A673 (cell line): Measurements from ENCODE around the gene CMC1. TPM values are rescaled to one million over a fixed set of nuclear protein-coding genes. Genes with fewer than 3 reads are reported as not detected.

Experiments used
- BruUV-seq: library from RNA; stranded (reverse); fragments of 400-500 nt; replicated peaks from 2 replicates; lab custom pipeline; 2021; lab: Mats Ljungman, UMichigan
- CTCF ChIA-PET: fragments of 300-600 bp; sonication (Branson Sonifier 250); formaldehyde crosslinking; loops from one replicate; lab custom pipeline; 2022; ENCODE audit warnings: antibody characterized with exemption; lab: Charles Lee
- POLR2A ChIA-PET: fragments of 300-600 bp; sonication (Branson Sonifier 250); formaldehyde crosslinking; loops from one replicate; lab custom pipeline; 2022; ENCODE audit warnings: antibody characterized with exemption; ENCODE audit not compliant: low non-redundant PET; lab: Charles Lee
- DNase-seq: peaks from one replicate; pipeline ENCODE4 v3.0.0-alpha.2; 2015; ENCODE audit warnings: low spot score
- H3K27ac ChIP-seq: fragments of 200-600 bp; sonication (generic); 2 replicates; pipeline ENCODE4 v1.5.1; 2016; ENCODE audit warnings: mixed run types, low read depth, mild to moderate bottlenecking, mixed read lengths, antibody characterized with exemption, low read length; ENCODE audit not compliant: poor library complexity, severe bottlenecking
- H3K27me3 ChIP-seq: fragments of 200-600 bp; sonication (generic); replicated peaks from 2 replicates; pipeline ENCODE4 v1.6.1; 2017; ENCODE audit warnings: mixed run types, low read depth, mild to moderate bottlenecking, mixed read lengths, antibody characterized with exemption, low read length; ENCODE audit not compliant: insufficient read depth, poor library complexity
- H3K36me3 ChIP-seq: fragments of 200-600 bp; sonication (generic); 2 replicates; pipeline ENCODE4 v1.6.1; 2016; ENCODE audit warnings: mixed run types, mild to moderate bottlenecking, mixed read lengths, antibody characterized with exemption, low read length; ENCODE audit not compliant: insufficient read depth, poor library complexity, severe bottlenecking
- H3K4me1 ChIP-seq: fragments of 200-600 bp; sonication (generic); 2 replicates; pipeline ENCODE4 v1.6.1; 2017; ENCODE audit warnings: mixed run types, mild to moderate bottlenecking, mixed read lengths, antibody characterized with exemption, low read length; ENCODE audit not compliant: insufficient read depth, poor library complexity, severe bottlenecking
- H3K4me3 ChIP-seq: fragments of 200-600 bp; sonication (generic); 2 replicates; pipeline ENCODE4 v1.5.1; 2016; ENCODE audit warnings: low read depth, mixed run types, mild to moderate bottlenecking, mixed read lengths, low read length; ENCODE audit not compliant: poor library complexity, severe bottlenecking
- H3K9me3 ChIP-seq: fragments of 200-600 bp; sonication (generic); 2 replicates; pipeline ENCODE4 v1.6.1; 2016; ENCODE audit warnings: mixed run types, low read depth, mild to moderate bottlenecking, mixed read lengths, antibody characterized with exemption, low read length; ENCODE audit not compliant: poor library complexity, severe bottlenecking
- EZH2 ChIP-seq: fragments of 200-600 bp; sonication (generic); IDR thresholded peaks from 2 replicates; pipeline ENCODE4 v1.6.1; 2017; ENCODE audit warnings: borderline replicate concordance, low read depth, mild to moderate bottlenecking, mixed read lengths, antibody characterized with exemption, low read length; ENCODE audit not compliant: poor library complexity, severe bottlenecking
- intact Hi-C: fragments of 100-400 bp; cut with micrococcal nuclease; formaldehyde crosslinking; loops from one replicate; pipeline ENCODE4 v1.10.0; 2022; ENCODE audit not compliant: unreplicated experiment
- total RNA-seq: library from RNA; stranded (reverse); gene quantifications from 2 replicates; pipeline ENCODE4 v1.2.3, GENCODE V29; 2021
- TF ChIP-seq, protein P1 (sequence below): fragments of 300-800, 200-600 bp; sonication (generic); conservative IDR thresholded peaks from 2 replicates; pipeline ENCODE4 v1.5.1; 2017; ENCODE audit warnings: low read depth, mild to moderate bottlenecking, antibody characterized with exemption, low read length, moderate library complexity, mixed read lengths

Gene CMC1
- total RNA-seq, 1 experiment from 2014 or later: 19.3 TPM

DNA sequence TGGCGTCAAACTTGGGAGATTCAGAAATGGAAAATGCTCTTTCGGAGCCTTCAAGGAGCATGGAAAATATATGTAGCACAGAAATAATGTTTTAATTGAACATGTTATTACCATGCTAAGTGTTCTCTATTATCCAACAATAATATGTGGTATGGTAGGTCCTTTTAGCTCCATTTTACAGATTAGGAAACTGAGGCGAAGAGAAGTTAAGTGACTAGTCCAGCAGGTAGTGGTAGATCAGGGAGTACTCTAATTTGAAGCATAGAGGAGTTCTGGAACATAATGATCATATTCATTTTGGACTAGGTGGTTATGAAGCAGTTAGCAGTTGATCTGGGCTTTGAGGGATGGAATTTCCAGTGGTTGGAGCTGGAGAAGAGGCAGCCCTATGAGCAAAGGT is 1.1 kb downstream of the CMC1 start:
- BruUV-seq: TSS peak; percentile 70
- Histone ChIP-seq H3K27ac (no peak overlapping the region), H3K27me3 (no peaks in the 10 kb centered on the region), H3K36me3 (no peaks in the 10 kb centered on the region), H3K4me1 (peaks cover 6% of the 10 kb centered on the region), H3K4me3 (peak overlapping the region; percentile 92), H3K9me3 (no peaks in the 10 kb centered on the region)
- DNase-seq: no peak
- ChIA-PET CTCF (no interaction called here), POLR2A (no interaction called here)
- TF ChIP-seq, protein P1, sequence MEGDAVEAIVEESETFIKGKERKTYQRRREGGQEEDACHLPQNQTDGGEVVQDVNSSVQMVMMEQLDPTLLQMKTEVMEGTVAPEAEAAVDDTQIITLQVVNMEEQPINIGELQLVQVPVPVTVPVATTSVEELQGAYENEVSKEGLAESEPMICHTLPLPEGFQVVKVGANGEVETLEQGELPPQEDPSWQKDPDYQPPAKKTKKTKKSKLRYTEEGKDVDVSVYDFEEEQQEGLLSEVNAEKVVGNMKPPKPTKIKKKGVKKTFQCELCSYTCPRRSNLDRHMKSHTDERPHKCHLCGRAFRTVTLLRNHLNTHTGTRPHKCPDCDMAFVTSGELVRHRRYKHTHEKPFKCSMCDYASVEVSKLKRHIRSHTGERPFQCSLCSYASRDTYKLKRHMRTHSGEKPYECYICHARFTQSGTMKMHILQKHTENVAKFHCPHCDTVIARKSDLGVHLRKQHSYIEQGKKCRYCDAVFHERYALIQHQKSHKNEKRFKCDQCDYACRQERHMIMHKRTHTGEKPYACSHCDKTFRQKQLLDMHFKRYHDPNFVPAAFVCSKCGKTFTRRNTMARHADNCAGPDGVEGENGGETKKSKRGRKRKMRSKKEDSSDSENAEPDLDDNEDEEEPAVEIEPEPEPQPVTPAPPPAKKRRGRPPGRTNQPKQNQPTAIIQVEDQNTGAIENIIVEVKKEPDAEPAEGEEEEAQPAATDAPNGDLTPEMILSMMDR: no peak
- TF ChIP-seq EZH2: no peak
- intact Hi-C loops: loop anchor here (10.0 kb wide), 1 partner anchor 102 kb away; the partner anchor contains the start of genes AZI2 and ZCWPW2

DNA sequence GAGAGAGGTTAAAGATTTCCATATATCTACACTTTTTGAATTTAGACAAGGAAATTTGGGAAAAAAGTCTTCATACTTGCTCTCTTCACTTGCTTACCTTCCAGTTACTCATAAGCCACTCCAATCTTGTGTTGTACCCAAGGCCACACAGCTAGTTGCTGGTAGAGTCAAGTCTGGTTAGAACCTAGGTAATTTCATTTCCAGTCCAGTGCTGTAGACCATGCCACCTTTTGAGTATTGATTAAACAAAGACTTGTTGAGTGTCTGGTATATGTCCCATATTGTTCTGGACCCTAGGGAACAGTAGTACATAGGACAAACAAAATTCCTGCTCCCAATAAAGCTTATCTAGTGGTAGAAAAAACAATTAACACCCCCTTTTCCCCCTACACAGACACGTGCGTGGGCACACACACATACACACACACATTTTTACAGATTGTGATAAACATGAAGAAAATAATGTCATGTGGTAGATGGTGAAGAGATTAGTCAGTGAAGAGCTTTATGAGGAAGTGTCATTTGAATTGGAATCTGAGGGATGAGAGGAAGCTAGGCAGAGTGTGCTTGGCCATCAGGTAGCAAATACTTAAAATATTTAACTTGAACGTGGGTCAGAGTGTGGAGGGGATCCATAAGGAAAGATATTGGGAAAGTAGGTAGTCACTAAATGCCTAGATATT is 2.1 kb downstream of the CMC1 start:
- ChIA-PET CTCF (no interaction called here), POLR2A (no interaction called here)

DNA sequence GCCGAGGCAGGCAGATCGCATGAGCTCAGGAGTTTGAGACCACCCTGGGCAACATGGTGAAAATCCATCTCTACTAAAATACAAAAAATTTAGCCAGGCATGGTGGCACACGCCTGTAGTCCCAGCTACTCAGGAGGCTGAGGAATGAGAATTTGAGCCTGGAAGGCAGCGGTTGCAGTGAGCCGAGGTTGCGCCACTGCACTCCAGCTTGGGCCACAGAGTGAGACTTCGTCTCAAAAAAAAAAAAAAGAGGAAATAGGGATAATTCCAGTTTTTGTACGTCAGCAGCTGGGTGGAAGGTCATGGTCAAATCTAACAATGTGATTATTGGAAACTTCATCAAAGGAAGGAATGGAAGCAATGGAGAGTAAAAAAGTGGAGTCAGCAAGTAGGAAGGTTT is 3.1 kb downstream of the CMC1 start:
- no peaks in the 10 kb centered on the region for H3K27me3 ChIP-seq
- TF ChIP-seq EZH2: no peak
- TF ChIP-seq, protein P1: no peak
- no peak for DNase-seq
- no peaks in the 10 kb centered on the region for H3K36me3 ChIP-seq
- intact Hi-C loops: loop anchor here (10.0 kb wide), 1 partner anchor 100 kb away; the partner anchor contains the start of genes AZI2 and ZCWPW2
- no peak overlapping the region for H3K27ac ChIP-seq
- peaks cover 3% of the 10 kb centered on the region for H3K4me1 ChIP-seq
- H3K9me3 ChIP-seq: no peaks in the 10 kb centered on the region
- no TSS peak for BruUV-seq
- ChIA-PET POLR2A (interaction anchor here (0.7 kb wide), 1 partner anchor 457 kb away, joined by 8 read pairs; no protein-coding TSS in a partner anchor), CTCF (no interaction called here)
- H3K4me3 ChIP-seq: no peak overlapping the region

More for the DNA sequence above, 2.1 kb downstream of the CMC1 start:
- BruUV-seq: no TSS peak
- H3K36me3 ChIP-seq: no peaks in the 10 kb centered on the region
- H3K27me3 ChIP-seq: no peaks in the 10 kb centered on the region
- H3K27ac ChIP-seq: no peak overlapping the region
- DNase-seq: no peak
- peaks cover 6% of the 10 kb centered on the region for H3K4me1 ChIP-seq
- no peak overlapping the region for H3K4me3 ChIP-seq
- TF ChIP-seq, protein P1: no peak
- TF ChIP-seq EZH2: no peak
- H3K9me3 ChIP-seq: no peaks in the 10 kb centered on the region
- intact Hi-C loops: loop anchor here (10.0 kb wide), 1 partner anchor 101 kb away; the partner anchor contains the start of genes AZI2 and ZCWPW2
